Measurements from ENCODE around the gene UBASH3A.

- TF ChIP-seq CTCF (IDR thresholded peaks at IDR 0.05): no peak
- no peak for TF ChIP-seq POLR2A (IDR thresholded peaks at IDR 0.05)
These were observed 13.5 kb upstream of the UBASH3A start for GRCh38 chr21:42390193-42390592.
